Suprapubic skin (tissue), 4 donors: Measurements from ENCODE around the gene NUDT8. TPM values are rescaled to one million over a fixed set of nuclear protein-coding genes. Genes with fewer than 3 reads are reported as not detected.
A peak's percentile ranks its signal among the peaks of the same experiment; 100 is the strongest.
"Not testable (repeated sequence)": the region's sequence is repeated elsewhere in the genome, so short reads cannot be mapped to it uniquely, and the experiment has no call there.

Experiments used
- DNase-seq, 2 donors: peaks; one replicate each; pipeline ENCODE4 v3.0.0-alpha.2; 2019; ENCODE audit warnings: low spot score in 2 of 2
- H3K27ac ChIP-seq: fragments of 200-600 bp; sonication (generic); one replicate; pipeline ENCODE4 v1.5.1; 2019
- H3K27me3 ChIP-seq: fragments of 200-600 bp; sonication (generic); one replicate; pipeline ENCODE4 v1.5.1; 2019
- H3K36me3 ChIP-seq: fragments of 200-600 bp; sonication (generic); one replicate; pipeline ENCODE4 v1.5.1; 2019
- H3K4me1 ChIP-seq: fragments of 200-600 bp; sonication (generic); one replicate; pipeline ENCODE4 v1.5.1; 2019
- H3K4me3 ChIP-seq: fragments of 200-600 bp; sonication (generic); one replicate; pipeline ENCODE4 v1.5.1; 2019; ENCODE audit warnings: mild to moderate bottlenecking
- H3K9me3 ChIP-seq: fragments of 200-600 bp; sonication (generic); one replicate; pipeline ENCODE4 v1.5.1; 2019
- EP300 ChIP-seq: sonication (generic); formaldehyde crosslinking; IDR thresholded peaks from one replicate; pipeline ENCODE4 v1.6.1; 2017; ENCODE audit warnings: antibody characterized with exemption
- POLR2A ChIP-seq, 2 donors: fragments of 450-650 bp; IDR thresholded peaks; one replicate each; pipeline ENCODE4 v1.6.1; 2017; ENCODE audit warnings: antibody characterized with exemption in 2 of 2, mild to moderate bottlenecking in 2 of 2, moderate library complexity in 2 of 2
- POLR2AphosphoS5 ChIP-seq, 3 donors: sonication (generic); formaldehyde crosslinking; IDR thresholded peaks; one replicate each; pipeline ENCODE4 v1.6.1; 2017; ENCODE audit warnings: antibody characterized with exemption in 3 of 3
- WGBS: methylation state at CpG from one replicate; pipeline ENCODE4 v1.1.5; 2018; 5-methylcytosine and 5-hydroxymethylcytosine counted together
- total RNA-seq, 4 donors: library from RNA; depleted of rRNA; stranded (reverse); fragments of >200 nt; gene quantifications; one replicate each; pipeline ENCODE4 v1.1.0, GENCODE V29; 2016
- TF ChIP-seq, protein P1 (sequence below), 2 donors: fragments of 200-600 bp in 1 of 2; fragments of 450-650 bp in 1 of 2; sonication (generic) in 1 of 2; IDR thresholded peaks; one replicate each; pipeline ENCODE4 v1.5.1; 2016 to 2019; ENCODE audit warnings: antibody characterized with exemption in 2 of 2, mild to moderate bottlenecking in 1 of 2, moderate library complexity in 1 of 2

NUDT8 gene
- total RNA-seq, 4 donors from 2014 or later, result 33.9 to 48.8 (median 46.3) TPM

DNA sequence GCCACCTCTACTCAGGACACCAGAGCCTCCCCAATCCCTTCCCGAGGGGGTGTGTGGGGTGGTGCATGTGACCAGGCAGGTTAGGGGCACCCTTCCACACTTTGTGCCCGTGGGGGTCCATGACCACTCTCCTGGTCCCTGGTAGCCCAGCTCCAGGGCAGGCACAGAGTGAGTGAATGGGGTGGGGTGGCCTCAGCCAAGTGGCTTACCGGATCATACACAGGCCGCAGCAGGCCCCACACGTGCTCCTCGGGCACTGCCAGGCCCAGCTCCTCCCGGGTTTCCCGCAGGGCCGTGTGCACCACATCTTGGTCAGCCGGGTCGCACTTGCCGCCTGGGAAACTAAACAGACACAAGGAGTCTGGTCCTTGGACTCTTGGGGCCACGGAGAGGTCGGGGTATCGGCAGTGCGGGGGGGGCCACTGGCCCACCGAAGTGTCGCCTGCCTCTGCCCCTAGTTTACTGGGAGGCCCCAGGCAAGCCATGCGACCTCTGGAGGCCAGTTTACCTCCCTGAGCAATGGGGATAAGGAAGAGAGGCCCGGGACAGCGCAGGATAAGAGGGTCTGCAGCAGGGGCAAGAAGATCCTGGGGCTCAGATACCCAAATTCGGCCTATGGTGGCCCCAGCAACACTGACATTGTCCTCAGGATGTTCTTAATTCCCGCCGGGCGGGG is 889 bp downstream of the NUDT8 start:
- H3K27me3 ChIP-seq, result no peaks in the 10 kb centered on the region
- no peaks in the 10 kb centered on the region for H3K36me3 ChIP-seq
- TF ChIP-seq EP300, result no peak
- TF ChIP-seq, protein P1, sequence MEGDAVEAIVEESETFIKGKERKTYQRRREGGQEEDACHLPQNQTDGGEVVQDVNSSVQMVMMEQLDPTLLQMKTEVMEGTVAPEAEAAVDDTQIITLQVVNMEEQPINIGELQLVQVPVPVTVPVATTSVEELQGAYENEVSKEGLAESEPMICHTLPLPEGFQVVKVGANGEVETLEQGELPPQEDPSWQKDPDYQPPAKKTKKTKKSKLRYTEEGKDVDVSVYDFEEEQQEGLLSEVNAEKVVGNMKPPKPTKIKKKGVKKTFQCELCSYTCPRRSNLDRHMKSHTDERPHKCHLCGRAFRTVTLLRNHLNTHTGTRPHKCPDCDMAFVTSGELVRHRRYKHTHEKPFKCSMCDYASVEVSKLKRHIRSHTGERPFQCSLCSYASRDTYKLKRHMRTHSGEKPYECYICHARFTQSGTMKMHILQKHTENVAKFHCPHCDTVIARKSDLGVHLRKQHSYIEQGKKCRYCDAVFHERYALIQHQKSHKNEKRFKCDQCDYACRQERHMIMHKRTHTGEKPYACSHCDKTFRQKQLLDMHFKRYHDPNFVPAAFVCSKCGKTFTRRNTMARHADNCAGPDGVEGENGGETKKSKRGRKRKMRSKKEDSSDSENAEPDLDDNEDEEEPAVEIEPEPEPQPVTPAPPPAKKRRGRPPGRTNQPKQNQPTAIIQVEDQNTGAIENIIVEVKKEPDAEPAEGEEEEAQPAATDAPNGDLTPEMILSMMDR (IDR thresholded peaks at IDR 0.05), result no peak
- TF ChIP-seq POLR2AphosphoS5 (IDR thresholded peaks at IDR 0.05), result no peak
- no peak for TF ChIP-seq POLR2A (IDR thresholded peaks at IDR 0.05)
- DNase-seq, result peak; percentile 67 to 69
- no peaks in the 10 kb centered on the region for H3K9me3 ChIP-seq
- peak overlapping the region; percentile 79 for H3K4me3 ChIP-seq
- WGBS, result no CpG with 5 or more reads among the region's 25 CpGs
- H3K27ac ChIP-seq, result peak overlapping the region; percentile 93
- peaks cover 35% of the 10 kb centered on the region for H3K4me1 ChIP-seq

GRCh38 chr11:67627812-67628624 is 1.7 kb downstream of the NUDT8 start:
- 57% methylated on average over 7 of the region's 15 CpGs for WGBS
- Histone ChIP-seq H3K27me3 (no peaks in the 10 kb centered on the region), H3K4me3 (no peak overlapping the region), H3K9me3 (no peaks in the 10 kb centered on the region), H3K36me3 (no peaks in the 10 kb centered on the region), H3K27ac (peak overlapping the region; percentile 53), H3K4me1 (peaks cover 35% of the 10 kb centered on the region)
- TF ChIP-seq EP300, result no peak
- TF ChIP-seq POLR2A (IDR thresholded peaks at IDR 0.05), result no peak
- TF ChIP-seq, protein P1 (IDR thresholded peaks at IDR 0.05), result no peak
- TF ChIP-seq POLR2AphosphoS5 (IDR thresholded peaks at IDR 0.05), result no peak
- peak; percentile 64 to 79 for DNase-seq

GRCh38 chr11:67627441-67627811 is 2.3 kb downstream of the NUDT8 start:
- peak overlapping the region; percentile 53 for H3K27ac ChIP-seq
- no peaks in the 10 kb centered on the region for H3K9me3 ChIP-seq
- H3K4me3 ChIP-seq, result no peak overlapping the region
- peaks cover 35% of the 10 kb centered on the region for H3K4me1 ChIP-seq
- no peaks in the 10 kb centered on the region for H3K27me3 ChIP-seq
- peak in 1 of 2 donors; percentile 79 for DNase-seq
- WGBS, result 50% methylated on average over 1 of the region's 6 CpGs
- TF ChIP-seq POLR2AphosphoS5 (IDR thresholded peaks at IDR 0.05) (no peak), EP300 (no peak), POLR2A (IDR thresholded peaks at IDR 0.05) (no peak)
- TF ChIP-seq, protein P1 (IDR thresholded peaks at IDR 0.05), result no peak
- no peaks in the 10 kb centered on the region for H3K36me3 ChIP-seq

DNA sequence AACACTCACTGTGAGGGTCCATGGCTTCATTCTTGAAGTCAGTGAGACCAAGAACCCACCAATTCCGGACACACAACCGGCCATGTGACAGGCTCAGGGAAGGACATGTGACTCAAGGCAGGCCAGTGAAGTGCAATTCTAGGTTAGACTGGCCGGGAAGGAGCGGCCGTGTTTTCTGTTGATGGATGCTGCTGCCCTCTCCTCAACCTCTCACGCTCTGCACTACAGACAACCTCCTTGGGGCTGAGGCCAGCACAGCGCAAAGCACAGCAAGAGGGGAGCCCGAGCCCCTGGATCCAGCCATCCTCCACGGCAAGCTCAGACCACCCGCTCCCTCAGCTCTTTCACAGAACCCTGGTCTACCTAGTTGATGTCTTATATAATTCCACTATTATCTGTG is 2.8 kb downstream of the NUDT8 start:
- TF ChIP-seq, protein P1 (IDR thresholded peaks at IDR 0.05), result no peak
- TF ChIP-seq EP300 (no peak), POLR2A (IDR thresholded peaks at IDR 0.05) (no peak), POLR2AphosphoS5 (IDR thresholded peaks at IDR 0.05) (no peak)
- Histone ChIP-seq H3K27ac (no peak overlapping the region), H3K4me1 (peaks cover 35% of the 10 kb centered on the region), H3K4me3 (no peak overlapping the region), H3K36me3 (no peaks in the 10 kb centered on the region), H3K9me3 (no peaks in the 10 kb centered on the region), H3K27me3 (no peaks in the 10 kb centered on the region)
- WGBS, result 90% methylated on average over 7 of the region's 10 CpGs
- DNase-seq, result peak in 1 of 2 donors; percentile 64

GRCh38 chr11:67626131-67626833 is 3.5 kb downstream of the NUDT8 start:
- not testable (repeated sequence) for H3K4me3 ChIP-seq, DNase-seq, H3K36me3 ChIP-seq, H3K27ac ChIP-seq, H3K9me3 ChIP-seq, H3K27me3 ChIP-seq
- H3K4me1 ChIP-seq, result peaks cover 35% of the 10 kb centered on the region
- WGBS, result 96% methylated on average over 10 of the region's 10 CpGs

- H3K27me3 ChIP-seq, H3K27ac ChIP-seq, H3K36me3 ChIP-seq, H3K4me3 ChIP-seq, H3K9me3 ChIP-seq, DNase-seq: not testable (repeated sequence)
- WGBS, result 76% methylated on average over 1 of the region's 1 CpG
- peaks cover 17% of the 10 kb centered on the region for H3K4me1 ChIP-seq
Measured at GRCh38 chr11:67623795-67624194, 5.9 kb downstream of the NUDT8 start.

GRCh38 chr11:67622905-67623304 is 6.8 kb downstream of the NUDT8 start:
- H3K4me3 ChIP-seq, H3K4me1 ChIP-seq, DNase-seq, H3K36me3 ChIP-seq, H3K27ac ChIP-seq, H3K27me3 ChIP-seq, H3K9me3 ChIP-seq: not testable (repeated sequence)
- 100% methylated on average over 4 of the region's 7 CpGs for WGBS

DNA sequence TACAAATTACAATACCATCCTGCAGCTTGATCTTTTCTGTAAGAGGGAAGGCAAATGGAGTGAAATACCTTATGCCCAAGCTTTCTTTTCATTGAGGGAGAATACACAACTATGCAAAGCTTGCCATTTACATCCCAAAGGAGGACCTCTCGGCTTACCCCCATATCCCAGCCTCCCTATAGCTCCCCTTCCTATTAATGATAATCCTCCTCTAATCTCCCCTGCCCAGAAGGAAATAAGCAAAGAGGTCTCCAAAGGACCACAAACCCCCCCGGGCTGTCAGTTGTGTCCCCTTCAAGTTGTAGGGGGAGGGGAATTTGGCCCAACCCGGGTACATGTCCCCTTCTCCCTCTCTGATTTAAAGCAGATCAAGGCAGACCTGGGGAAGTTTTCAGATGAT is 7.8 kb downstream of the NUDT8 start:
- not testable (repeated sequence) for H3K27ac ChIP-seq, DNase-seq, H3K36me3 ChIP-seq, H3K4me1 ChIP-seq, H3K27me3 ChIP-seq, H3K4me3 ChIP-seq, H3K9me3 ChIP-seq
- 71% methylated on average over 3 of the region's 3 CpGs for WGBS

DNA sequence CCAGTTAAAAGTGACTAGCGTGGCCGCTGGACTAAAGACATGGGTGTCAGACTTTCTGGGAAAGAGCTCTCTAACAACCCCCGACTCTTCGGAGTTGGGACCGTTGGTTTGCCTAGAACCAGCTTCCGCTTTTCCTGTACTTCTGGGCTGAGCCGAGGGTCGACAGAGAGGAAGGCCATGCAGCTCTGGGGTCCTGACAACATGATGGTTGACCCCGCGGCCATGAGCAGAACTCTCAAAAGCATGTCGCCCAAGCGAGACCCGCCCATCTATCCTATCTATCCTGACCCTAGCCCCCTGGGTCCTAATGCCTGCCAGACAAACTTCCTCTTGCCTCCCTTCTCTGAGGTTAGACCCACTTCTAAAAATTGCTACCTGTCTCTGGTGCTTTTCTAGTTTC is 9.1 kb downstream of the NUDT8 start:
- H3K27ac ChIP-seq, H3K27me3 ChIP-seq, H3K36me3 ChIP-seq, H3K4me3 ChIP-seq, DNase-seq, H3K9me3 ChIP-seq, H3K4me1 ChIP-seq: not testable (repeated sequence)
- WGBS, result 93% methylated on average over 13 of the region's 13 CpGs
